Neuronal stem cell (in vitro differentiated cells): Measurements from ENCODE around the gene RAF1.

Experiments
- DNase-seq: peaks from one replicate; pipeline ENCODE4 v3.0.0-alpha.2; 2013; ENCODE audit warnings: low spot score
- H2AFZ ChIP-seq: one replicate; pipeline ENCODE4 v1.6.1; 2013; ENCODE audit warnings: mild to moderate bottlenecking, low read length, inconsistent platforms
- H2AK5ac ChIP-seq: 2 replicates; pipeline ENCODE4 v1.6.1; 2013; ENCODE audit warnings: low read depth, mild to moderate bottlenecking, inconsistent platforms, low read length, moderate library complexity, mixed read lengths
- H2BK120ac ChIP-seq: 2 replicates; pipeline ENCODE4 v1.6.1; 2013; ENCODE audit warnings: low read depth, mild to moderate bottlenecking, inconsistent platforms, low read length, moderate library complexity, mixed read lengths
- H2BK12ac ChIP-seq: one replicate; pipeline ENCODE4 v1.6.1; 2013; ENCODE audit warnings: low read length, inconsistent platforms
- H2BK15ac ChIP-seq: 2 replicates; pipeline ENCODE4 v1.6.1; 2013; ENCODE audit warnings: mild to moderate bottlenecking, low read length, inconsistent platforms, mixed read lengths
- H2BK5ac ChIP-seq: one replicate; pipeline ENCODE4 v1.6.1; 2013; ENCODE audit warnings: inconsistent platforms, mild to moderate bottlenecking, low read length, moderate library complexity
- H3K14ac ChIP-seq: one replicate; pipeline ENCODE4 v1.6.1; 2013; ENCODE audit warnings: low read length, inconsistent platforms
- H3K18ac ChIP-seq: 2 replicates; pipeline ENCODE4 v1.6.1; 2013; ENCODE audit warnings: low read length, inconsistent platforms
- H3K23ac ChIP-seq: 2 replicates; pipeline ENCODE4 v1.6.1; 2013; ENCODE audit warnings: low read depth, mild to moderate bottlenecking, mixed read lengths, low read length, inconsistent platforms; ENCODE audit not compliant: poor library complexity
- H3K27ac ChIP-seq: replicated peaks from 3 replicates; pipeline ENCODE4 v1.5.1; 2013; ENCODE audit warnings: low read length, inconsistent platforms
- H3K27me3 ChIP-seq, 3 experiments: 2 replicates each; pipeline ENCODE4 v1.6.1; 2013; ENCODE audit warnings: low read length in 3 of 3, mild to moderate bottlenecking in 2 of 3, inconsistent platforms in 1 of 3, low read depth in 1 of 3, mixed read lengths in 1 of 3, moderate library complexity in 1 of 3; ENCODE audit not compliant: control insufficient read depth in 3 of 3, insufficient read depth in 3 of 3
- H3K36me3 ChIP-seq, 2 donors: replicated peaks in 1 of 2; 2 replicates each; pipeline ENCODE4 v1.6.1; 2013; ENCODE audit warnings: low read length in 2 of 2; ENCODE audit not compliant: control insufficient read depth in 2 of 2, insufficient read depth in 2 of 2
- H3K4ac ChIP-seq: 2 replicates; pipeline ENCODE4 v1.6.1; 2013; ENCODE audit warnings: inconsistent platforms, mild to moderate bottlenecking, low read length, moderate library complexity
- H3K4me1 ChIP-seq, 2 donors: 1 replicate in 1 of 2; 2 replicates in 1 of 2; pipeline ENCODE4 v1.6.1; 2013; ENCODE audit warnings: low read length in 2 of 2, low read depth in 1 of 2; ENCODE audit not compliant: control insufficient read depth in 2 of 2, insufficient read depth in 1 of 2
- H3K4me2 ChIP-seq: one replicate; pipeline ENCODE4 v1.6.1; 2013; ENCODE audit warnings: mild to moderate bottlenecking, low read length, inconsistent platforms; ENCODE audit not compliant: insufficient read depth, poor library complexity, severe bottlenecking
- H3K4me3 ChIP-seq, 2 donors: 2 replicates each; pipeline ENCODE4 v1.5.1; 2013; ENCODE audit warnings: low read length in 2 of 2, mild to moderate bottlenecking in 2 of 2, inconsistent platforms in 1 of 2, moderate library complexity in 1 of 2
- H3K79me1 ChIP-seq: one replicate; pipeline ENCODE4 v1.6.1; 2013; ENCODE audit warnings: low read depth, mild to moderate bottlenecking, inconsistent platforms, low read length, moderate library complexity
- H3K9ac ChIP-seq: one replicate; pipeline ENCODE4 v1.6.1; 2013; ENCODE audit warnings: mild to moderate bottlenecking, low read depth, low read length, inconsistent platforms; ENCODE audit not compliant: poor library complexity
- H3K9me3 ChIP-seq, 2 donors: replicated peaks in 1 of 2; 2 replicates each; pipeline versions ENCODE3 to v1.6.1; 2013; ENCODE audit warnings: low read length in 2 of 2, mild to moderate bottlenecking in 2 of 2, inconsistent platforms in 1 of 2, low read depth in 1 of 2, mixed read lengths in 1 of 2, moderate library complexity in 1 of 2; ENCODE audit not compliant: control insufficient read depth in 2 of 2, insufficient read depth in 1 of 2
- H4K8ac ChIP-seq: one replicate; pipeline ENCODE4 v1.6.1; 2013; ENCODE audit warnings: low read depth, mild to moderate bottlenecking, inconsistent platforms, low read length, moderate library complexity
- H4K91ac ChIP-seq: one replicate; pipeline ENCODE4 v1.6.1; 2013; ENCODE audit warnings: low read length, low read depth, mild to moderate bottlenecking, inconsistent platforms; ENCODE audit not compliant: poor library complexity
- WGBS, 2 donors: extraction: QIAGEN DNeasy Blood & Tissue Kit; methylation state at CpG; one replicate each; pipeline ENCODE4 v1.1.7; 2013; ENCODE audit warnings: missing lambda C conversion rate in 2 of 2, mixed read lengths in 1 of 2; ENCODE audit not compliant: insufficient read length in 2 of 2, insufficient replicate concordance in 1 of 2; ENCODE audit errors: extremely low coverage in 2 of 2; 5-methylcytosine and 5-hydroxymethylcytosine counted together

The RAF1 gene

GRCh38 chr3:12584083-12584482, 79.8 kb downstream of the RAF1 start:
- Histone ChIP-seq H2AK5ac (no peak overlapping the region), H3K14ac (no peak overlapping the region), H3K18ac (no peak overlapping the region), H3K79me1 (peaks cover 2% of the 10 kb centered on the region), H3K36me3 (peaks cover 49 to 96% of the 10 kb centered on the region in 2 donors), H2BK15ac (no peak overlapping the region), H4K91ac (no peak overlapping the region), H3K27me3 (no peaks in the 10 kb centered on the region), H3K23ac (no peak overlapping the region), H2BK5ac (no peak overlapping the region), H3K4me1 (no peaks in the 10 kb centered on the region), H2AFZ (no peak overlapping the region), H2BK12ac (no peak overlapping the region), H3K4me2 (no peak overlapping the region), H3K4ac (no peak overlapping the region), H3K9ac (no peak overlapping the region), H3K4me3 (no peak overlapping the region), H3K27ac (no peak overlapping the region), H3K9me3 (no peaks in the 10 kb centered on the region), H2BK120ac (no peak overlapping the region), H4K8ac (no peak overlapping the region)
- no peak for DNase-seq
- no CpG with 5 or more reads among the region's 2 CpGs for WGBS, 2 donors

- no peak overlapping the region for H3K4me2 ChIP-seq
- H2AFZ ChIP-seq, result no peak overlapping the region
- H2BK12ac ChIP-seq, result no peak overlapping the region
- no peak overlapping the region for H2BK120ac ChIP-seq
- no peak overlapping the region for H2AK5ac ChIP-seq
- H4K8ac ChIP-seq, result no peak overlapping the region
- DNase-seq, result no peak
- H3K27ac ChIP-seq, result no peak overlapping the region
- no peak overlapping the region for H3K23ac ChIP-seq
- no peak overlapping the region for H3K4me3 ChIP-seq
- no peak overlapping the region for H3K9ac ChIP-seq
- H3K14ac ChIP-seq, result no peak overlapping the region
- peaks cover 44 to 96% of the 10 kb centered on the region in 2 donors for H3K36me3 ChIP-seq
- H4K91ac ChIP-seq, result no peak overlapping the region
- no peak overlapping the region for H3K4ac ChIP-seq
- no peak overlapping the region for H2BK15ac ChIP-seq
- H3K4me1 ChIP-seq, result no peaks in the 10 kb centered on the region
- no peak overlapping the region for H3K18ac ChIP-seq
- H3K79me1 ChIP-seq, result peaks cover 2% of the 10 kb centered on the region
- H3K27me3 ChIP-seq, result no peaks in the 10 kb centered on the region
- H2BK5ac ChIP-seq, result no peak overlapping the region
- H3K9me3 ChIP-seq, result no peaks in the 10 kb centered on the region
Observed at GRCh38 chr3:12583280-12583679, 80.6 kb downstream of the RAF1 start.

- no CpG with 5 or more reads among the region's 4 CpGs for WGBS, 2 donors
- H3K4me2 ChIP-seq, result no peak overlapping the region
- H3K14ac ChIP-seq, result no peak overlapping the region
- H3K79me1 ChIP-seq, result peaks cover 2% of the 10 kb centered on the region
- no peak for DNase-seq
- H2BK5ac ChIP-seq, result no peak overlapping the region
- no peak overlapping the region for H2AK5ac ChIP-seq
- H2BK15ac ChIP-seq, result no peak overlapping the region
- no peak overlapping the region for H4K91ac ChIP-seq
- H3K4ac ChIP-seq, result no peak overlapping the region
- H3K23ac ChIP-seq, result no peak overlapping the region
- H4K8ac ChIP-seq, result no peak overlapping the region
- H3K4me3 ChIP-seq, result no peak overlapping the region
- no peaks in the 10 kb centered on the region for H3K9me3 ChIP-seq
- H3K36me3 ChIP-seq, result peaks cover 42 to 95% of the 10 kb centered on the region in 2 donors
- no peak overlapping the region for H2AFZ ChIP-seq
- H3K27me3 ChIP-seq, result no peaks in the 10 kb centered on the region
- H3K9ac ChIP-seq, result no peak overlapping the region
- H3K4me1 ChIP-seq, result no peaks in the 10 kb centered on the region
- H2BK12ac ChIP-seq, result no peak overlapping the region
- no peak overlapping the region for H2BK120ac ChIP-seq
- H3K27ac ChIP-seq, result no peak overlapping the region
- no peak overlapping the region for H3K18ac ChIP-seq
Observed at GRCh38 chr3:12582730-12583129, 81.2 kb downstream of the RAF1 start.

GRCh38 chr3:12579905-12580304, 84.0 kb downstream of the RAF1 start:
- no peak for DNase-seq
- Histone ChIP-seq H3K4me2 (no peak overlapping the region), H3K4me3 (no peak overlapping the region), H2AFZ (no peak overlapping the region), H2BK5ac (no peak overlapping the region), H3K4me1 (no peaks in the 10 kb centered on the region), H3K23ac (no peak overlapping the region), H4K8ac (no peak overlapping the region), H3K18ac (no peak overlapping the region), H3K79me1 (peaks cover 2% of the 10 kb centered on the region), H2BK15ac (no peak overlapping the region), H4K91ac (no peak overlapping the region), H3K4ac (no peak overlapping the region), H2AK5ac (no peak overlapping the region), H3K27ac (no peak overlapping the region), H2BK12ac (no peak overlapping the region), H3K9me3 (no peaks in the 10 kb centered on the region), H3K14ac (no peak overlapping the region), H2BK120ac (no peak overlapping the region), H3K27me3 (no peaks in the 10 kb centered on the region), H3K9ac (no peak overlapping the region), H3K36me3 (peaks cover 41 to 95% of the 10 kb centered on the region in 2 donors)
- no CpG with 5 or more reads among the region's 3 CpGs for WGBS, 2 donors
